SHP77 treated with DMSO at 0.1 percent for 48 hours (cell line): ENCODE data around the gene DPH3.
A peak's percentile ranks its signal among the peaks of the same experiment; 100 is the strongest.

Experiments
- DNase-seq: peaks from one replicate; lab custom pipeline; 2025; lab: John Stamatoyannopoulos, UW

The DPH3 gene

DNA sequence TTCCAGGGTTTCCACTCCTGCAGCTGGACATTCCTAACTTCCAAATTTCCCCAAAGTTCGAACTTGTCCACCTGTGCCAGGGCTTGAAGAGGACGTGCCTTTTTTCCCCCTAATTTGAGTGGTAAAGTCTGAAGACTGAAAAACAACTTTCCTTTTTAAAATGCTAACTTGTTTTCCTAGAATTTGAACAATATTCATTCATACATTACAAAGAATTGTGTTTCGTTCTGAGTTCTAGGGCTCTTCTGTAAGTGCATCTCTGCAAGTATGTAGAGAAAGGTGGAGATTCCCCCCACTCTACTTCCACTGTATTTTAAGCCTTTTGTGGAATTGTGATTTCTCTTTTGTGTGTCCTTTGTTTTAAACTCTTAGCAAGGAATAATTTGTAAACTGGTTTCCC lies 9.4 kb downstream of the DPH3 start:
- DNase-seq, result no peak

DNA sequence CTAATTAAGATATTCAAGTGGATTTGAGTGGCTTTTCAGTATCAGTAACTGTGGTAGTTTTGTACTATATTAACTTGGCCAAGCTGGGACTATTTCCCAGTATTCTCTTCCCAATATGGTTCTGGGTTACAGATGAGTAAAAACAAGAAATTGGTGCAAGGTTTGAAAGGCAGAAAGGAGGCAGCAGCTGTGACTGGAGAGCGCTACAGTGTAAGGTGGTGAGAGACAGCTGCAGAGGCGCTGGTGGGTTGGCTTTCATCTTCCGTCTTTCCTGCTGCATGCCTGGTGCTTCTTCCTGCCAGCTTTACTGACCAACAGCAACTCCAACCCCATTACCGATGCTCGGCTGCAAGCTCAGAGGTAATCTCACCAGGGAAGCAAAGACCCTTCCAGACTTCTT lies 9.8 kb downstream of the DPH3 start:
- DNase-seq, result no peak

DNA sequence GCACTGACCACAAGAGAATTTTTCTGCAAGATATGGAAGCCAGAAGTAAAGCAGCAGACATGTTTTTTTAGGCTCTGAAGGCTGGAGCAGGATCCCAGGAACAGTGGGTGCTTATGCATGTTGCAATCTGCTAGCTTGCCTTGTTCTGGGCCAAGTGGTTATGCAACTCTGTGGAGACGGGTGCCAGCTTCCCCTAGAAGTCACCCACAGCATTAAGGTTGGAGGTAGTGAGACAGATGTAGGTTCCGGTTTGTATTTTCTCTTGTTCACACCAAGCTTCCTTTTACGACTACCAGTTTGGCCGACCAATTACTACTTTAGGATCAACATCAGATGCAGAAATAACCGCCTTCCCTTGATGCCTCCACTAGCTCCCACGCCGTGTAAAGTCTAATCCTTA lies 11.1 kb downstream of the DPH3 start:
- DNase-seq, result no peak

DNA sequence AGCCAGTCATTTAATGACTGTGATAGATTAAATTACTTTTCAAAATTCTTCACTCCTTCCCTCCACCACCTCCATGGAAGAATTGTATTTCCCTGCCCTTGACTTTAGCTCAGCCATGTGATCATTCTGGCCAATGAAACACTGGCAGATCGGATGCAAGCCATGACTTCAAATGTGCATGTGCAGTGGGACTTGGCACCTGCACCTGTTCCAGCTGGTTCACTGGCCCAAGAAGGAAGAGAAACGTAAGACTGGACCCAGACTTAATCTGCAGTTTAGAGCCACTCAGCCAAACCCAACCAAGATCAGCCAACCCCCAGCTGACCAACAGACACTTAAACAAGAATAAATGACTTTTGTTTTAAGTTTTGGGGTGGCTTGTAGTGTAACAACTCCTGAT lies 11.8 kb downstream of the DPH3 start:
- no peak for DNase-seq

DNA sequence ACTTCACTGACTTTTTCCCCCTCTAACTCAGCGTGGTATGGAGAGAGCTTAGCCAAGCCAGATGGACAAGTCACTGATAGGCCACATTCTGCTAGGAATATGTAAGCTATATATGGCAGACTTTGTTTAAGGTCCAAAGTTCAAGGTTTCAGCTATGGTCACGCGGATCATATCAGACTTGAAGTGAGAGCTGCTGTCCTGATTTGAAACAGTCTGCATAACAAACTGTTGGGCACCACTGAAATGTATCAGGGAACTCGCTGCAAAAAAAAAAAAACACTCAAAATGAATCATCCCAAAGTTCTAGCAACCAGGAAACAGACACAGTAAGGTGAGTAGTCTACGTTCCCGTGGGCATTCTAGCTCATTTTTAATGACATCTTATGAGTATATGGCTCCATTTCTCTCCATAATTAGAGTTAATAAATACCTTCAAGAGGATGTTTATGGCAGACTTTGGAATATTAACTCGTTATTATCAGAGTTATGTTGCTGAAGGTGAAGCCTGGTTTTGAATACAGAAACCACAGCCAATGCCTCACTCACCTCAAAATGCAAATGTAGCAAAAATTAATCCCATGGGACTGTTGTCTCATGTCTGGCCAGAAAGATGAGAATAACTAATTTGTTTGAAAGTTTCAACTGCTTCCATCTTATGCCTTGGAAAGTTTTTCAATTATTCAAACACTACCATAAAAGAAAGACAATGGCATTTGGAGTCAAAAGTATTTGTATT lies 12.3 kb downstream of the DPH3 start:
- DNase-seq, result no peak

DNA sequence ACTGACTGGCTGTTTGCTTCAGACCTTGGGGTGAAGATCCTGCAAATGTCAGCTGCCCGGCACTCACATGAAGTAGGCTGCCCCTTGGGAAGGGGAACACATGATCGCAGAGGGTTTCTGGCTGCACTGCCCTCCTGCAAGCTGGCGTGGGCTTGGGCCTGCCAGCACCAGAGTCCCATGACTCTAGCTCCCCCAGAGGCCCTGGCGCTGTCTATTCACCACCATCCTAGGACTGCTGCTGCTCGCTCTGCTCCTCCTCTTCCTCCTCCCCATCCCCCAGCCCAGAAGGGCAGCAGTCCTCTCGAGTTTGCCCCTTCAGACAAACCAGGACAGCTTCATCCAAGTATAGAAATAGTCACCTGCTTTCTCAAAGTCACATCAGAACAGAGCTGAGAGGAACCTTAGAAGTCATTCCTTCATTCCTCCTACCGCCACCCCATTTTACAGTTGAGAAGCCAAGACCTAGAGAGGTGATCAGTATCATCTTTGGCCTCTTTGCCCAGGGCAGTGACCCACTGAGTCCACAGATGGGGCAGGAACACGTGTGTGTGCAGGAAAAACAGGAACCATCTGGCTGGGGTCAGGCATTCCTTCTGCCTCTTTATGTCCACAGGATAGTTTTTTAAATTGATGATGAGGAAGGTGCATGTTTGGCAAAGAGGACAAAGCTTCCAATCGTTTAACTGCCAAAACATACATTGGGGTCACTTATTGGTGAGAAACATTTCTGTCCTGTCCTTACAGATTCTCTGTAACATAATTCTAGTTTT lies 13.2 kb downstream of the DPH3 start:
- no peak for DNase-seq

DNA sequence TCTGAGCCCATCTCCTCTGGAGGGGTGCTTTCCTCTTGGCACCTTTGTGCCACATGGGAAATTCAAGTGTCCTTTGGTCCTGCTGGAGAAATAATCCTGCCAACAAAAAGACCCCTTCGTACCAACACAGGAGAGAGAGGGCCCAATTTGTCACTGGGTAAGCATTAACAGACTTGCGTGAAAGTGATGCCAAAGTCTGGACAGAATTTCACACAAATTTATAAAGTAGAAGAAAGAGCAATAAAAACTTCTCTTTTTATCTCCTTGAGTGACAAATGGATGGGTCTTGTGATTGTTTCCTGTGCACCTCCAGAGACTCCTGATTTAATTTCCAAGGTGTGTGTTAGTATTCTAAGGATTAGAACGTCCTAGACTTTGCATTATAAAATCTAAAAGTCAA lies 14.9 kb downstream of the DPH3 start:
- DNase-seq, result no peak

DNA sequence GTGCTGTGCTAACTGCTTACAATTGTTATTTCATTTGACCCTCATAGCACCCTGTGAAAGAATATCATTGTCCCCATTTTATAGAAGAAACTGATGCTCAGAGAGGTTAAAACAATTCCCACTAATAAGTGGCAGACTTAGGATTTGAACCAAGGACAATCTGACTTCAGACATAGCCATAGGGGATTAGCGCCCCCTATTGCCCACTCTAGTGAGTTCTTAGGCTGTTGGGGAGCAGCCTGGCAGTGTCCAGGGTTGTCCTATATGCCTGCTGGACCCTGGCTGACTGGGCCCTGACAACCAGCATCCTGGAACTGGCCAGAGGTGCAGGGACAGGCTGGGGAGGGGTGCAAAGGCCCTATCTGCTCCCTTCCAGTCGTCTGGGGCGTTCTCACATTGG lies 15.4 kb downstream of the DPH3 start:
- no peak for DNase-seq

DNA sequence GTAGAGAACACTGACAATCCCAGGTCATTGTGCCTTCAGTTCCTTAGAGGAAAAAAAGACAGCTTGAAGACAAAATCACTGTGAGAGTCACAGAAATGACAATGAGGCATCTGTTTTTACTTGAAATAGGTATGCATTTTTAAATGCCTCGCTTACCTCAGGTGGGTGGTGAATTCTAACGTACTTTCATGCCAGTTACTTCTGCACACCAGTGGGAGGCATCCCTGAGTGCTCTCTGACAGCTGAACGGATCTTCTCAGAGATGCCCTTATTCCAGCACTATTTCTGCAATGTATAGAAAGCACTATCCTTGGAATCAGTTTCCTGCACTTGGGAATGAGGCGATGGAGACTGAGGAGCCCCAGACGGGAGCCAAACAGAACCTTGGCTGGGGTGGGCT lies 16.2 kb downstream of the DPH3 start:
- DNase-seq, result no peak

DNA sequence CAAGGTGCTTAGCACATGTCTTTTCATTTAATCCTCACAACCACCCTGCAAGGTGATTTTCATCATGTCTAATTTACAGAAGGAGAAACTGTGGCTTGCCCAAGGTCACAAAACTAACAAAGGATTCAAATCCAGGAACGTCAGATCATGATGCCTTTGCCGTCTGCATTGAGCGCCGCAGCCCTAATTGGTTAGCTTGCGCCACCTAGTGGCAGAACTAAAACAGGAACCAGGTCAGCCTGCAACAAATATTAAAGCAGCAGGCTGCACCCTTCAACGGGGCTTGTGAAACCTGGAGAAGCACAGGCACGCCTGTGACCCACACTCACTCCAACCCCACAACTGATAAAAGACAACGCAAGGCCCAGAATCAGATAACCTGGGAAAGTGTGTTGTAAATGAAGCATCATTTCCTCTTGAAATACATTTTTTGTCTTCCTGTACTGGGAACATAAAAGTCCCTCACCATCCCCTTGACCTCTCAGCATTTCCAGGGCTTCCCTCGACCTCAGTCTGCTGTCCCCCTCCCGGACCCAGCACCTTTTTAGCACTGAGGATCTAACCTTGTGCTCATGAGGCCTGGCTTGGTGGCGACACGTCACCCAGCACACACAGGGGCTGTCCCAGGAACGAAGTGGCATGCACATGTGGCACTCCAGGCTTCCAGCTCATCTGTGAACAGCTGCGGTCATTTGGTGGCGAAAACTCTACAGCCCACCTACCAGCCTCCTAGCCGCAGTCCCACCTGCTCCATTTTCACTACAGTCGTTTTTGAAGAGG lies 17.3 kb downstream of the DPH3 start:
- DNase-seq, result peak; percentile 64

DNA sequence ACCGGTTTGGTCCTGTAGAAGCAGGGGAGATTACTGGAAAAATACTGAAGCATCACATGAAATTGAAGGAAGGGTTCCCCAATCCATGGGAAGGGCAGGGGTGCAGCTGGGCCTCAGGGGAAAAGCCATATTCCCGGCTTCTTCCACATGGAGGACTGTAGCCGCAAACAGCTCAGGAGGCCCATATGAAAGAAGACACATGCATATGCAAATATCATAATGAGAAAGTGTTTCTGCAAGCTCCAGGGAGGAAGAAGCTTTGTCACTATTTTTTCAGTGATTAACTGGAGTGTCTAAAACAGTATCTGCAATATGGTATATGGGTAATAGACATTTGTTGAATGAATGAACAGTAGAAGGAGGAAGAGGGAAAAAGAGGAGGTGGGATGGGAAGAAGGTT lies 19.1 kb downstream of the DPH3 start:
- no peak for DNase-seq

DNA sequence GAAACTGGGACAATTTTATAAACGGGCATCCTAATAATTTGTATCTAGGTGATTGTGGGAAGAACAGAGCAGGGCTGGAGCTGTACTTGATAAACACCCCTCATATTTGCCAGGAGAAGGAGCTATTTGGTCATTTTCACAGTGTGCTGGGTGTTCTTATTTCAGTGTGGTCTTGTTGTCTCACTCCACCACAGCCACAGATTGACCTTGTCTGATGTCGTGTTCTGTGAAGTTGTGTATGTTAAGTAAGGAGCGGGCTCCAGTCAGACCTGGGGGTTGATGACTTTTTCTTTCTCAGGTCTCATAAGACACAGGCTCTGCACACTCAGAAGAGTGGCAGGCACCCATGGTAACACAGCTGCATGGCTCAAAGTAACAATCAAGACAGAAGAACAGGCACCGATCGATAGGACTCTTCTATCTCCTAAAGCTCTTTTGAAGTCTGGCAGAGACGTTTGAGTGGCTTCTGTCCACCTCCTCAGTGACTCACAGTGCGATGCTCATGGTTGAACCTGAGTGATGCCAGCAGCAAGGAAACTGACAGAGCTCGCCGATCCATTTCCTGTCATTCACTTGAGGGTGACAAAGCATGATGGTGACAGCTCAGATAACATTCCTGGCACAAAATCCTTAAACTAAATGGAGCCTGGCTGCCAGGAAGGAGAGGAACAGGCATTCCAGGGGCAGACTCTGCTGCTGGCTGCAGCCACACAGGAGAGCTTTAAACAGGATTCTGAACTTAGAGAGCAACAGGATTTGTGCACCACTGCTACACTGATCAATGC lies 20.8 kb downstream of the DPH3 start:
- DNase-seq, result no peak

DNA sequence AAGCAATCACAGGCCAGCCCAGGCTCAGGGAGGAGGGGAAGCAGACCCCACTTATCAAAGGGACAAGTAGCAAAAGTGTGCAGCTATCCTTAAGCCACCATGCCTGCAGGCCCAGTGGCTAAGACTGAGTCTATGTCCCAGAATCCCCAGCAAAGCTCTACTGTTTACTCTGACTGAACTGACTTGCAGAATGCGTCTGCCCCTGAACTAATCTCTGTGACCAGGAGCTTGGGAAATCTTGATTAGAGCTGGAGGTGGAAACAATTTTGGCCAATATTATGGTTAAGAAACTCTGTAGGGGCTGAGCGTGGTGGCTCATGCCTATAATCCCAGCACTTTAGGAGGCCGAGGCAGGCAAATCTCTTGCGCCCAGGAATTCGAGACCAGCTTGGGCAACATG lies 22.6 kb downstream of the DPH3 start:
- DNase-seq, result no peak

DNA sequence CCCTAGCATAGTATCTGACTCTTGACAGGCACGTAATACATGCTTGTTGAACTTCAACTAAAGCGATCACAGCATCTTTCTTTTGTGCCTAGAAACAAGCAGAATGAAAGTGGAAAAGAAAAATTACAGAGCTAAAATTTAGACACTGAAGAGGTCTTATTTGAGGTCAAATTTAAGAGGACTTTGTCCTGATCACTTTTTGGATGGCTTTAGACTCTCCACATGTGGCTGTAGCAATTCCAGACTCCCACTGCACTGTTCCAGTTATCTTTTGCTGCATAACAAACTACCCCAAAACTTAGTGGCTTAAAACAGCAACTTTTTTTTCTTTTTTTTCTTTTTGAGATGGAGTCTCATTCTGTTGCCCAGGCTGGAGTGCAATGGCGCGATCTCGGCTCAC lies 23.5 kb downstream of the DPH3 start:
- no peak for DNase-seq

DNA sequence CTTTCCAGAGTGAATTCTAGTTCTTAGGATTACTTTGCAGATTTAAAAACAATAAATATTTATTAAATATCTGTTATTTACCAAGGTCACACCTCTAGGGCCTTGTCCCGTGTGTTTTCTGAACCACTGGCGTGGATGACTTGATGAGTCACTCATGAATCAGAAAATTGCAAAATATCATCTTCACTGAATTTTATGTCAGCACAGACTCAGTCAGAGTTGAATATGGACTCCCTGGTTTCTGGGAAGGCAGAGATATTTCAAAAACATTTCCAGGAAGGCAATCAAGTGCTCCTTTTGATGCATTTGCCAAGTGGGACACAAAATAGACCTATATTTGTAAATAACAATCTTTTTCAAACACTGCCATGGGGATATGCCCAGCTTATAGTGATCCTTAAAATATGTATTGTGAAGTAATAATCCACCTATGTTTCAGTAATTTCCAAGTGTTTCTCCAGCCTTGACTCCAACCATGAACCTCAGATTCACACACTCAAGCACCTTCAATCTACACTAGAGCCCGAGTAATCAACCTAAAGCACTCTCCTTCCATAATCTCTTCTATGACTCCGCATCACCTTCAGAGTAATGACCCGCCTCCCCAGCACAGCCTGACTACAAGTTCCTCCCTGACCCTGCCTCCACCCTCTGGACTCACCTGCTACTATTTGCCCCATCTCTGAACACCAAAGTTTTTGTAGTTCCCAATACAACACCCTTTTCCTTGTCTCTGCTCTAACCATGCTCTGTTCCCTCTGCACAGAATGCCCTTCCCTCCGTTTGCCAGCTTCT lies 24.3 kb downstream of the DPH3 start:
- DNase-seq, result no peak

DNA sequence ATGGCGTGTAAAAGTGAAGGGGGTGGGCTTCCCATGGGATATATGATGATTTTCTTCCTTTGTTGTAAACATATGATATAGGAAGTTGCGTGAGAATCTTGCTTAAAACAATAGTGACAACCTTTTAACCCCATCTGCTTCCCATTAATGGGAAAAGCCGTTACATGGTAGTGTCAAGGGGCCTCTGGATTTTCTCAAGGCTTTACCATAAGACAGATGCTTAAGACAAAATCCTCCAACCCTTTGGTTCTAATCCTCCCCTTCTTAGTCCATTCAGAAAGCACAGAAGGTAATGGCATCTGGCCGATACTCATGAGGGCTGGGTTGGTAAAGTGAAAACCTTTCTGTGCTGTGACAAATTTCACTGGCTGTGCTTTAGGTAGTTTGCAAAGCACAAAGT lies 25.0 kb downstream of the DPH3 start:
- DNase-seq, result no peak

DNA sequence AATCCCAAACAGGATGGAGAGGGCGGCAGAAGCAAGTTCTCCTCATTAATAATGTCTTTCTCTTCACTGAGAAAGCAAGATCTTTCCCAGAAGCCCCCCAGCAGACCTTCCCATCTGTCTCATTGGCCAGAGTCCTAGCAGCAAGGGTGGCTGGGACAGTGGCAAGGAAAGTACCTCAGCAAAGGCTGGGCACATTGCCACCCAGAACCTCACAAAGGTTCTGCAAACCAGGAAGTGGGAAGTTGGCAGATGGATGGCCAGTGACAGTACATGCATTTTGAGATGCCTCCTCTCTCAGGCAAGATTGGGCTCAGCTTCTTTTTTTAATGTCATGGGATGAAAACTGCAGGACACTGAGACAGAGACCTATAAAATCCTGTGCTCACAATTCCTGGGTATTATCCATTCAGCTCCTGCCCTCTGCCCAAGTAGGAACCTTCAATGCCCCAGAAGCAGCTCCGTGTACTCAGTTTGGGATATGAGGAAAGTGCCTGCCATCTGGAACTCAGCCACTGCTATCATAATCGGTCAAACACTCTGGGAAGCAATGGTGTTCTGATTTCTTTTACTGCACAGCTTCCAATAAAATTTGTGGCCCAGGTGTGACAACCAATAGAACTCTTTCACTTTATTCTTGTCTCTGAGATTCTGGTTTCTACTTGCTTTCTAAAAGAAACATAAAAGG lies 25.5 kb downstream of the DPH3 start:
- DNase-seq, result no peak

DNA sequence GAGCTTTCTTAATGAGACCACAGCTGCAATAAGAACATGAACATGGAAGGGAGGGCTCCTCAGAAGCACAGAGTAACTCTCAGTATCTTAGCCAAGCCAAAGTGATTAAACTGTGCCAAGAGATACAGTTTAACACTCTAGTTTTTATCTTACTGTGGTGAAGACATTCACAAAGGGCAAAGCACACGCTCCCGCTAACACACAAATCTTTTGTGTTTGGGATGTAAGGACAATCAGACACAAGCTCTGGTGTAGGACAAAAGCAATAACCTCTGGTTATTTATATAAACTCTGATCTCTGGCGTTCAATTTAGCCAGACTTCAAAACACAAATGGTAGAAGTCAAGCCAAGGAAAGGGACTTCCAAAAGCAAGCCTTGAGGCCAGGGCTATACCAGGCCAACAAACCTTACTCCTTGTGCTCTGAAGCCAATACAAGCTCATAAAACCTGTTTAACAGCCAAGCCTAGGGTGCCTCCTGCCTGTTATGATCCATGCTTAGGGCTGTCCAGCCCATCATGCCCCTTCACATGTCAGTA lies 27.8 kb downstream of the DPH3 start:
- DNase-seq, result no peak

DNA sequence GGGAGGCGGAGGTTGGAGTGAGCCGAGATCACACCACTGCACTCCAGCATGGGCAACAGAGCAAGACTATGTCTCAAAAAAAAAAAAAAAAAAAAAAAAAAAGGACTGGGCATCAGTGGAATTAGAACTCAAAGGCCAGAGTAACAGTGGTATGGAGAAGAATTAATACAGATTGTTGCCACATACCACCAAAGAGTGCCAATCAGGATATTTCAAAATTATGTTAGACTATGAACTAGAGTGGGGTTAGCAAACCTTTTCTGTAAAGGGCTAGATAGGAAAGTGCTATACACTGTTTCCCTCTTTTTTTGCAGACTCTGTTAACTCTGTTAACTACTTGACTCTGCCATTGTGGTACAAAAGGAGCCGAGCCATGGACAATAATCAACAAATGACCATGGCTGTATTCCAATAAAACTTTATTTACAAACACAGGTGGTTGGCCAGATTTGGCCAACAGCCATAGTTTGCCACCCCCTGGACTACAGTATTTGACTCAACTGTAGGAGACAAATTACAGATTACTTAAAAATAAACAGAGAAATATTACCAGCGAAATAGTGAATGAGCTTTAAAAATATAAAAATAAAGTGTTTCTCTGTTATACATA lies 28.6 kb downstream of the DPH3 start:
- DNase-seq, result no peak

DNA sequence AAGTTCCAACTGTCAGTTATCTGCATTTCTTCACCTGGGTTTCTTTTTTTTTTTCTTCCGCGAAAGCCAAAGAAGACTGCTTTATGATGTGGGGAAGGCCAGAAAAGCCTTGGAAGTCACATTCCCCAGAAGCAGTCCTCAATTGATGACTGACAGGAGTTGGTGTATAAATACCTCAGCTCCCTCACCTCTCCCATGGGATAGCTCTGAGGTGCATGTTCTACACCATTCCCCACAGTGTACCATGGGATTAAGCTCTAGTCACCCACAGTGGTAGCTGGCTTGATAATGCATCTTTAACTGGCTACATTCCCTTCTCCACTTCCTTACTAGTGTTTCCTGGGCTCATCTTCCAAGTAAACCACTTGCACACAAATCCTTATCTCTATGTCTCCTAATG lies 30.5 kb downstream of the DPH3 start:
- no peak for DNase-seq
